Left renal pelvis (tissue), 4 donors: Measurements from ENCODE around the gene VAV2. TPM values are rescaled to one million over a fixed set of nuclear protein-coding genes. Genes with fewer than 3 reads are reported as not detected.
"Not testable (repeated sequence)": the region's sequence is repeated elsewhere in the genome, so short reads cannot be mapped to it uniquely, and the experiment has no call there.

Experiments
- DNase-seq, 4 donors: peaks; one replicate each; pipeline ENCODE4 v3.0.0-alpha.2; 2013; ENCODE audit warnings: low read depth in 4 of 4, low spot score in 3 of 4
- polyA plus RNA-seq, 4 donors: library from polyadenylated mRNA; unstranded; fragments of 120-200 nt; gene quantifications; one replicate each; pipeline ENCODE4 v1.2.1, GENCODE V29; 2013; ENCODE audit not compliant: insufficient read length in 4 of 4

VAV2 gene
- polyA plus RNA-seq, 4 donors: 14.7 to 47.1 (median 34.7) TPM

GRCh38 chr9:133971981-133972941, 19.9 kb downstream of the VAV2 start:
- DNase-seq: no peak

GRCh38 chr9:133971121-133971951, 20.8 kb downstream of the VAV2 start:
- DNase-seq: no peak

GRCh38 chr9:133970581-133971058, 21.5 kb downstream of the VAV2 start:
- no peak for DNase-seq

GRCh38 chr9:133969681-133970580, 22.2 kb downstream of the VAV2 start:
- DNase-seq: no peak

- no peak for DNase-seq
Observed at GRCh38 chr9:133968966-133969617, 23.0 kb downstream of the VAV2 start.

- no peak for DNase-seq
Observed at GRCh38 chr9:133968428-133968827, 23.7 kb downstream of the VAV2 start.

GRCh38 chr9:133967024-133967741, 24.9 kb downstream of the VAV2 start:
- no peak for DNase-seq

GRCh38 chr9:133964463-133964862, 27.7 kb downstream of the VAV2 start:
- no peak for DNase-seq

- DNase-seq: no peak
Observed at GRCh38 chr9:133963166-133963565, 29.0 kb downstream of the VAV2 start.

- DNase-seq: no peak
Observed at GRCh38 chr9:133962341-133962740, 29.8 kb downstream of the VAV2 start.

- no peak for DNase-seq
Observed at GRCh38 chr9:133961226-133962165, 30.6 kb downstream of the VAV2 start.

- DNase-seq: no peak
Observed at GRCh38 chr9:133960568-133961129, 31.5 kb downstream of the VAV2 start.

GRCh38 chr9:133959966-133960567, 32.1 kb downstream of the VAV2 start:
- DNase-seq: no peak

GRCh38 chr9:133959171-133959570, 33.0 kb downstream of the VAV2 start:
- DNase-seq: no peak

- DNase-seq: no peak
Observed at GRCh38 chr9:133958756-133959155, 33.4 kb downstream of the VAV2 start.

- DNase-seq: not testable (repeated sequence)
Observed at GRCh38 chr9:133957772-133958171, 34.4 kb downstream of the VAV2 start.

- no peak for DNase-seq
Observed at GRCh38 chr9:133957328-133957727, 34.8 kb downstream of the VAV2 start.
